ENCODE results near the gene ROBO3.

Gene ROBO3

GRCh38 chr11:124876818-124877630 is 11.8 kb downstream of the ROBO3 start:
- no peak for DNase-seq

- DNase-seq, result no peak
Measured at GRCh38 chr11:124877631-124877909, 12.3 kb downstream of the ROBO3 start.

- no peak for DNase-seq
Measured at GRCh38 chr11:124877910-124878758, 12.9 kb downstream of the ROBO3 start.

GRCh38 chr11:124878759-124879492 is 13.7 kb downstream of the ROBO3 start:
- no peak for DNase-seq

GRCh38 chr11:124879493-124880289 is 14.5 kb downstream of the ROBO3 start:
- no peak for DNase-seq

GRCh38 chr11:124880290-124880611 is 15.0 kb downstream of the ROBO3 start:
- DNase-seq, result no peak

- DNase-seq, result no peak
Measured at GRCh38 chr11:124880958-124881357, 15.7 kb downstream of the ROBO3 start.

- DNase-seq, result no peak
Measured at GRCh38 chr11:124882339-124883071, 17.3 kb downstream of the ROBO3 start.

GRCh38 chr11:124884340-124884739 is 19.1 kb downstream of the ROBO3 start:
- DNase-seq, result no peak

GRCh38 chr11:124884869-124885479 is 19.7 kb downstream of the ROBO3 start:
- no peak for DNase-seq

GRCh38 chr11:124886476-124886875 is 21.2 kb downstream of the ROBO3 start:
- DNase-seq, result no peak

GRCh38 chr11:124886978-124887666 is 21.9 kb downstream of the ROBO3 start:
- DNase-seq, result no peak

GRCh38 chr11:124887667-124888013 is 22.4 kb downstream of the ROBO3 start:
- DNase-seq, result no peak

- peak in 1 of 2 donors; percentile 11 for DNase-seq
Measured at GRCh38 chr11:124889191-124890091, 24.2 kb downstream of the ROBO3 start.

GRCh38 chr11:124890151-124890550 is 24.9 kb downstream of the ROBO3 start:
- DNase-seq, result no peak

- DNase-seq, result peak in 1 of 2 donors; percentile 8
Measured at GRCh38 chr11:124890683-124891372, 25.6 kb downstream of the ROBO3 start.

GRCh38 chr11:124891373-124891861 is 26.2 kb downstream of the ROBO3 start:
- no peak for DNase-seq

GRCh38 chr11:124892146-124892545 is 26.9 kb downstream of the ROBO3 start:
- DNase-seq, result peak in 1 of 2 donors; percentile 7
